Measurements from ENCODE around the gene PTPRQ.

DNA sequence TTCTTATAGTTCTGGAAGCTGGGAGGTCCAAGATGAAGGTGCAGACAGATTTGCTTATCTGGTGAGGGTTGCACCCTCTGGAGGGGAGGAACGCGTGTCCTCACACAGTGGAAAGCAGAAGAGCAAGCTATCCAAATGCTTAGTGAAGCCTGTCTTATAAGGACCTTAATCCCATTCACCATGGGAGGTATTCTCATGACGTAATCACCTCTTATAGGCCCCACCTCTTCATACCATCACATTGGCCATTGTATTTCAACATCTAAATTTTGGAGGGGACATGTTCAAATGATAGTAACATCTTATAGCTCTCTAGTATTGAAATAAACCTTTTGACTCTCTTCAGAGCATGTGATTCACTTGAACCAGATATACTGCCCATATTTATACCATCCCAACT, 158.4 kb downstream of the PTPRQ start:
- no peak for TF ChIP-seq GATA3 (IDR thresholded peaks at IDR 0.05; ENCODE audit: low read depth, low read length)
- no peak for TF ChIP-seq GATA2 (IDR thresholded peaks at IDR 0.05; ENCODE audit: low read depth, low read length)

Measured in SH-SY5Y (cell line).